ENCODE data around the gene LRRC61.
"Not testable (repeated sequence)": the region's sequence is repeated elsewhere in the genome, so short reads cannot be mapped to it uniquely, and the experiment has no call there.

LRRC61 gene

DNA sequence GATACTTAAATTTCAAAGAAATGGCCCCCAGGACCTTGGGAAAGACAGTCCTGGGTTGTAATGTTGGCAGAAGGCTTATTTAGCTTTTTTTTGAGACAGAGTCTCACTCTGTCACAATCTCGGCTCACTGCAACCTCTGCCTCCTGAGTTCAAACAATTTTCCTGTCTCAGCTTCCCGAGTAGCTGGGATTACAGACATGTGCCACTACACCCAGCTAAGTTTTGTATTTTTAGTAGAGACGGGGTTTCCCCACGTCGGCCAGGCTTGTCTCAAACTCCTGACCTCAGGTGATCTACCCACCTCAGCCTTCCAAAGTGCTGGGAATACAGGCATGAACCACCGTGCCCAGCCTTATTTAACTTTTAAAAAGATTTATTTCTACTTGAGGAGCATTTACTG lies 62.7 kb downstream of the LRRC61 start:
- not testable (repeated sequence) for DNase-seq
